ENCODE results near the gene MS4A15. TPM values are rescaled to one million over a fixed set of nuclear protein-coding genes. Genes with fewer than 3 reads are reported as not detected.
"Not testable (repeated sequence)": the region's sequence is repeated elsewhere in the genome, so short reads cannot be mapped to it uniquely, and the experiment has no call there.

The MS4A15 gene
- total RNA-seq, 6 experiments from 2014 or later: not detected

DNA sequence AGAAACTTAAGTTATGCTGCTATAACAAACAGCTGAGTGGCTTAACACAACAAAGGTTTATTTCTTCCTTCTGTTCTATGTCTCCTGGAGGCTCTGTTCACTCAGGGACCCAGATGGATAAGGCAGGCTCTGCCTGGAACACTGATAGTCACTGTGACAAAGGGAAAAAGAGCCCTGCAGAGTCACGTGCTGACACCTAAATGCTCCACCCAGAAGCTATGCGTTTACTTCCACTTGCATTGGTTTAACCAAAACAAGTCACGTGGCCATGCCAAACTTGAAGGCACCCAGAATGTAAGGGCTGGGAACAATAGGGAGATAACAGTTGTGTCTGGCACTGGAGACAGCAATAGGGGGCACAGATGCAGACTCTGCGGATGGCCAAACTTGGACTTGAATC is 3.4 kb upstream of the MS4A15 start:
- peaks cover 17% of the 10 kb centered on the region for H3K27me3 Mint-ChIP-seq (ENCODE audit: insufficient read depth)
- no peaks in the 10 kb centered on the region for H3K36me3 Mint-ChIP-seq (ENCODE audit: low read depth)
- H3K4me3 Mint-ChIP-seq: no peak overlapping the region
- no peaks in the 10 kb centered on the region for H3K9me3 Mint-ChIP-seq
- no peak overlapping the region for H3K27ac Mint-ChIP-seq
- no peaks in the 10 kb centered on the region for H3K4me1 Mint-ChIP-seq (ENCODE audit: low read depth)
- no peak for TF ChIP-seq CTCF (IDR thresholded peaks at IDR 0.05)
- no peak for DNase-seq

GRCh38 chr11:60754887-60755286 is 1.8 kb upstream of the MS4A15 start:
- no peak overlapping the region for H3K4me3 Mint-ChIP-seq
- no peaks in the 10 kb centered on the region for H3K4me1 Mint-ChIP-seq (ENCODE audit: low read depth)
- H3K27me3 Mint-ChIP-seq (ENCODE audit: insufficient read depth): peaks cover 27% of the 10 kb centered on the region
- no peak overlapping the region for H3K27ac Mint-ChIP-seq
- no peak for TF ChIP-seq CTCF (IDR thresholded peaks at IDR 0.05)
- H3K36me3 Mint-ChIP-seq (ENCODE audit: low read depth): no peaks in the 10 kb centered on the region
- DNase-seq: no peak
- no peaks in the 10 kb centered on the region for H3K9me3 Mint-ChIP-seq

DNA sequence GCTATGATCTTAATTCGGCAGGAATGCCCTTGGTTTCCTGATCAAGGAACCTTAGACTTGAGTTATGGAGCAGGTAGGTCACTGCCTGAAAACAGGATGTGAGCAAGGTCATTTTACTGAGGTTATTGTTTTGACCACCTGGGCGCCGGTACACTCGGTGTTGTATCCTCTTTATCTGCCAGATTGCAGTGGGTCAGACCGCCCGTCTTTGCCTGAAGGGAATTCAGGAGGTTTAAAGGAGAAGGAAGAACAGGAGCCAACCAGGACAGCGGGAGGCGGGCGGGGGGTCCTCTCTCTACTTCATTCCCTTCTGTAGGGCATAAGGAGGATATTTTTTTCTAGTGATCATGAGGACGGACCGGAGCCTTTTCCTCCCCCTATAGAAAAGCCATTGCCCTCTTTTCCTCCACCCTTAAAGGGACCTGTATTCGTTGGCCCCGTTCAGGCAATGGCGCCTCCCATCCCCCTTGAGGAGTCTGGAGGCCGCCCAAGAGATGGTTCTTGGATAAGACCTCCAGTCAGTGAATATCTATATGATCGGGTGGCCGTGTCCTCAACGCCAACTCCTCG is 649 bp downstream of the MS4A15 start:
- no peaks in the 10 kb centered on the region for H3K4me1 Mint-ChIP-seq (ENCODE audit: low read depth)
- TF ChIP-seq CTCF (IDR thresholded peaks at IDR 0.05): no peak
- no peaks in the 10 kb centered on the region for H3K36me3 Mint-ChIP-seq (ENCODE audit: low read depth)
- H3K27ac Mint-ChIP-seq: no peak overlapping the region
- DNase-seq: no peak
- no peak overlapping the region for H3K4me3 Mint-ChIP-seq
- no peaks in the 10 kb centered on the region for H3K9me3 Mint-ChIP-seq
- peaks cover 30% of the 10 kb centered on the region for H3K27me3 Mint-ChIP-seq (ENCODE audit: insufficient read depth)

GRCh38 chr11:60758671-60759070 is 2.0 kb downstream of the MS4A15 start:
- not testable (repeated sequence) for H3K4me1 Mint-ChIP-seq (ENCODE audit: low read depth); H3K4me3 Mint-ChIP-seq; DNase-seq; H3K27ac Mint-ChIP-seq; H3K36me3 Mint-ChIP-seq (ENCODE audit: low read depth); H3K9me3 Mint-ChIP-seq
- H3K27me3 Mint-ChIP-seq (ENCODE audit: insufficient read depth): peaks cover 30% of the 10 kb centered on the region

DNA sequence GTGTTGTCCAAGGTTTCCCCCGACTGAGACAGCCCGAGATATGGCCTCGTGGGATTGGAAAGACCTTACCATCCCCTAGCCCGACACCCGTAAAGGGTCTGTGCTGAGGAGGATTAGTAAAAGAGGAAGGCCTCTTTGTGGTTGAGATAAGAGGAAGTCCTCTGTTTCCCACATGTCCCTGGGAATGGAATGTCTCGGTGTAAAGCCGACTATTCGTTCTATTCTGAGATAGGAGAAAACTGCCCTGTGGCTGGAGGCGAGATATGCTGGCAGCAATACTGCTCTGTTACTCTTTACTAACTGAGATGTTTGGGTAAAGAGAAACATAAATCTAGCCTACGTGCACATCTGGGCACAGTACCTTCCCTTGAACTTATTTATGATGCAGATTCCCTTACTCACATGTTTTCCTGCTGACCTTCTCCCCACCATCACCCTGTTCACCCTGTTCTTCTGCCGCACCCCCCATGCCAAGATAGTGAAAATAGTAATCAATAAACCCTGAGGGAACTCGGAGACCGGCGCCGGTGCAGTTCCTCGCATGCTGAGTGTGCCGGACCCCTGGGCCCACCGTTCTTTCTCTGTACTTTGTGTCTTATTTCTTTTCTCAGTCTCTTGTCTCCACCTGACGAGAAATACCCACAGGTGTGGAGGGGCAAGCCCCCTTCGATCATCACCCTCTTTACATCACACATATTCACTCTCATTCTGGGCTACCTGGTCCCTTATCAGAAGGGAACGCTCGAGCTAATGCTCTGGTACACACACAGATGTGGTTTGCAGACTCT is 3.0 kb downstream of the MS4A15 start:
- H3K27ac Mint-ChIP-seq; H3K36me3 Mint-ChIP-seq (ENCODE audit: low read depth); H3K4me3 Mint-ChIP-seq; DNase-seq; H3K4me1 Mint-ChIP-seq (ENCODE audit: low read depth); H3K9me3 Mint-ChIP-seq: not testable (repeated sequence)
- H3K27me3 Mint-ChIP-seq (ENCODE audit: insufficient read depth): peaks cover 35% of the 10 kb centered on the region

GRCh38 chr11:60761436-60762190 is 4.9 kb downstream of the MS4A15 start:
- DNase-seq: no peak
- no peaks in the 10 kb centered on the region for H3K9me3 Mint-ChIP-seq
- TF ChIP-seq CTCF (IDR thresholded peaks at IDR 0.05): no peak
- no peaks in the 10 kb centered on the region for H3K4me1 Mint-ChIP-seq (ENCODE audit: low read depth)
- no peak overlapping the region for H3K27ac Mint-ChIP-seq
- H3K4me3 Mint-ChIP-seq: no peak overlapping the region
- H3K27me3 Mint-ChIP-seq (ENCODE audit: insufficient read depth): peaks cover 37% of the 10 kb centered on the region
- H3K36me3 Mint-ChIP-seq (ENCODE audit: low read depth): no peaks in the 10 kb centered on the region
